Loucy (cell line): ENCODE data around the gene GMPPA.

Experiments
- EZH2phosphoT487 ChIP-seq: fragments of 200-600 bp; IDR thresholded peaks from 2 replicates; pipeline ENCODE4 v1.6.1; 2018; ENCODE audit warnings: antibody characterized with exemption, mild to moderate bottlenecking, moderate library complexity, borderline replicate concordance
- TF ChIP-seq, protein P1 (sequence below): fragments of 200-600 bp; sonication (generic); conservative IDR thresholded peaks from 2 replicates; pipeline ENCODE4 v1.5.1; 2014; ENCODE audit warnings: mild to moderate bottlenecking, antibody characterized with exemption, low read length

DNA sequence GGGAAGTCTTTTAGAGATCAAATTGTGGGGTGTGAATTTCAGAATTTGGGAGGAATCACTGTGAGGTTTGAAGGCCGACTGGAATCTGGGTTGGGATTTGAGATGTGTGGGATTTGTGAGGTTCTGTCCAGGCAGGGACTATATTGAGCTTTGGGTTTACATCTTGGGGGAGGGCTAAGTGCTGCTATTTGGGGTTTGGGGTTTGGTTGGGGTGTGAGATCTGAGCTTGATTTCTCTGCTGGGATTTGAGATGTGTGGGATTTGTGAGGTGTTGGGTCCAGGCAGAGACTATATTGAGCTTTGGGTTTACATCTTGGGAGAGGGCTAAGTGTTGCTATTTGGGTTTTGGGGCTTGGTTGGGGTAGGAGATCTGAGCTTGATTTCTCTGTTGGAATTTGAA lies 864 bp downstream of the GMPPA start:
- TF ChIP-seq, protein P1, sequence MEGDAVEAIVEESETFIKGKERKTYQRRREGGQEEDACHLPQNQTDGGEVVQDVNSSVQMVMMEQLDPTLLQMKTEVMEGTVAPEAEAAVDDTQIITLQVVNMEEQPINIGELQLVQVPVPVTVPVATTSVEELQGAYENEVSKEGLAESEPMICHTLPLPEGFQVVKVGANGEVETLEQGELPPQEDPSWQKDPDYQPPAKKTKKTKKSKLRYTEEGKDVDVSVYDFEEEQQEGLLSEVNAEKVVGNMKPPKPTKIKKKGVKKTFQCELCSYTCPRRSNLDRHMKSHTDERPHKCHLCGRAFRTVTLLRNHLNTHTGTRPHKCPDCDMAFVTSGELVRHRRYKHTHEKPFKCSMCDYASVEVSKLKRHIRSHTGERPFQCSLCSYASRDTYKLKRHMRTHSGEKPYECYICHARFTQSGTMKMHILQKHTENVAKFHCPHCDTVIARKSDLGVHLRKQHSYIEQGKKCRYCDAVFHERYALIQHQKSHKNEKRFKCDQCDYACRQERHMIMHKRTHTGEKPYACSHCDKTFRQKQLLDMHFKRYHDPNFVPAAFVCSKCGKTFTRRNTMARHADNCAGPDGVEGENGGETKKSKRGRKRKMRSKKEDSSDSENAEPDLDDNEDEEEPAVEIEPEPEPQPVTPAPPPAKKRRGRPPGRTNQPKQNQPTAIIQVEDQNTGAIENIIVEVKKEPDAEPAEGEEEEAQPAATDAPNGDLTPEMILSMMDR = no peak
- TF ChIP-seq EZH2phosphoT487 = no peak
